HepG2 (cell line): ENCODE data around the gene RAB22A. TPM values are rescaled to one million over a fixed set of nuclear protein-coding genes. Genes with fewer than 3 reads are reported as not detected.

Source experiments
- ATAC-seq: fragments of 200-7000 bp; cut with Tn5 transposase; 3 replicates; pipeline ENCODE4 v1.9.1; 2020; ENCODE audit warnings: mild to moderate bottlenecking, moderate library complexity
- BruUV-seq: library from RNA; stranded (reverse); fragments of 400-500 nt; replicated peaks from 2 replicates; lab custom pipeline; 2021; lab: Mats Ljungman, UMichigan
- CTCF ChIA-PET: fragments of 300-600 bp; formaldehyde crosslinking; extraction: SDS; loops from one replicate; lab custom pipeline; 2021; ENCODE audit warnings: low total read pairs, inconsistent platforms, low intra/inter-chr PET ratio; lab: Yijun Ruan, JAX
- POLR2A ChIA-PET: fragments of 350-600 bp; sonication (Branson Sonifier 250); formaldehyde crosslinking; loops from one replicate; lab custom pipeline; 2020; ENCODE audit warnings: antibody characterized with exemption, inconsistent platforms; lab: Yijun Ruan, JAX
- DNase-seq: peaks from one replicate; pipeline ENCODE4 v3.0.0-alpha.2; 2015; ENCODE audit warnings: low spot score
- FAIRE-seq: peaks from 3 replicates; lab custom pipeline; 2011; peaks lifted over from hg19 to GRCh38; lab: Jason Lieb, UNC
- H2AFZ ChIP-seq: one replicate; pipeline ENCODE4 v1.6.1; 2011; ENCODE audit warnings: low read length, inconsistent platforms
- H3K27ac ChIP-seq: fragments of 300-600 bp; 3 replicates; pipeline ENCODE4 v1.8.0; 2011; ENCODE audit warnings: mixed run types, mild to moderate bottlenecking, mixed read lengths, low read length, inconsistent platforms; ENCODE audit not compliant: insufficient read depth; ENCODE audit errors: extremely low read length
- H3K27me3 ChIP-seq, 2 experiments: fragments of 200-600 bp in 1 of 2; 2 replicates in 1 of 2; 3 replicates in 1 of 2; pipeline versions ENCODE4 v1.6.0 to v1.8.0; 2011; ENCODE audit warnings: low read length in 2 of 2, mild to moderate bottlenecking in 2 of 2, moderate library complexity in 2 of 2, inconsistent platforms in 1 of 2; ENCODE audit not compliant: insufficient read depth in 2 of 2, control insufficient read depth in 1 of 2
- H3K36me3 ChIP-seq, 2 experiments: fragments of 200-600 bp in 1 of 2; replicated peaks in 1 of 2; 2 replicates in 1 of 2; 3 replicates in 1 of 2; pipeline versions ENCODE4 v1.5.1 to v1.8.0; 2011; ENCODE audit warnings: low read length in 2 of 2, inconsistent platforms in 1 of 2; ENCODE audit not compliant: insufficient read depth in 2 of 2, control insufficient read depth in 1 of 2
- H3K4me1 ChIP-seq: 2 replicates; pipeline ENCODE4 v1.5.1; 2012; ENCODE audit warnings: low read length, inconsistent platforms; ENCODE audit not compliant: insufficient read depth
- H3K4me2 ChIP-seq: 2 replicates; pipeline ENCODE4 v1.6.0; 2011; ENCODE audit warnings: low read depth, low read length, inconsistent platforms
- H3K4me3 ChIP-seq, 3 experiments: fragments of 200-600 bp in 1 of 3; sonication (generic), shearing (Covaris generic) in 1 of 3; replicated peaks in 1 of 3; 2 replicates each; pipeline ENCODE4 v1.5.1; 2011 to 2016; ENCODE audit warnings: low read length in 3 of 3, inconsistent platforms in 2 of 3, low read depth in 2 of 3, mild to moderate bottlenecking in 2 of 3, control low read depth in 1 of 3, mixed read lengths in 1 of 3; ENCODE audit not compliant: insufficient read depth in 1 of 3
- H3K79me2 ChIP-seq: one replicate; pipeline ENCODE4 v1.6.1; 2011; ENCODE audit warnings: low read length, inconsistent platforms; ENCODE audit not compliant: insufficient read depth
- H3K9ac ChIP-seq: 2 replicates; pipeline ENCODE4 v1.6.0; 2011; ENCODE audit warnings: mild to moderate bottlenecking, low read depth, low read length, inconsistent platforms; ENCODE audit not compliant: insufficient read depth
- H3K9me3 ChIP-seq: 2 replicates; pipeline ENCODE4 v1.5.1; 2012; ENCODE audit warnings: mild to moderate bottlenecking, low read length
- H4K20me1 ChIP-seq: 2 replicates; pipeline ENCODE4 v1.6.0; 2011; ENCODE audit warnings: inconsistent platforms, mild to moderate bottlenecking, low read length, moderate library complexity; ENCODE audit not compliant: insufficient read depth
- ERF ChIP-seq: IDR thresholded peaks from 2 replicates; pipeline ENCODE4 v1.6.1; 2018; ENCODE audit warnings: missing biosample characterization, missing genetic modification reagents
- FOXJ3 ChIP-seq: sonication (generic); formaldehyde crosslinking; IDR thresholded peaks from 2 replicates; pipeline ENCODE4 v1.4.0; 2020; ENCODE audit warnings: missing genetic modification reagents, mild to moderate bottlenecking, borderline replicate concordance
- KMT2B ChIP-seq: IDR thresholded peaks from 2 replicates; pipeline ENCODE4 v1.6.1; 2016; ENCODE audit warnings: missing genetic modification reagents, missing compliant biosample characterization
- NKX3-1 ChIP-seq: sonication (generic); formaldehyde crosslinking; IDR thresholded peaks from 2 replicates; pipeline ENCODE4 v1.5.0; 2020; ENCODE audit warnings: missing genetic modification reagents
- POLR2G ChIP-seq: fragments of 200-400 bp; formaldehyde crosslinking; IDR thresholded peaks from 2 replicates; pipeline ENCODE4 v1.6.1; 2018; ENCODE audit warnings: mild to moderate bottlenecking, low read depth, low read length, moderate library complexity
- SALL1 ChIP-seq: sonication (generic); formaldehyde crosslinking; IDR thresholded peaks from 2 replicates; pipeline ENCODE4 v1.8.0; 2022; ENCODE audit warnings: mild to moderate bottlenecking, missing genetic modification reagents
- ZBTB39 ChIP-seq: sonication (generic); formaldehyde crosslinking; IDR thresholded peaks from 2 replicates; pipeline ENCODE4 v1.5.0; 2020; ENCODE audit warnings: missing genetic modification reagents
- ZNF281 ChIP-seq: sonication (generic); formaldehyde crosslinking; IDR thresholded peaks from 2 replicates; pipeline ENCODE4 v1.4.0; 2020; ENCODE audit warnings: missing genetic modification reagents, borderline replicate concordance
- ZNF343 ChIP-seq: sonication (generic); formaldehyde crosslinking; IDR thresholded peaks from 2 replicates; pipeline ENCODE4 v1.4.0; 2020; ENCODE audit warnings: mild to moderate bottlenecking, missing genetic modification reagents
- ZNF510 ChIP-seq: sonication (generic); formaldehyde crosslinking; IDR thresholded peaks from 2 replicates; pipeline ENCODE4 v1.4.0; 2020; ENCODE audit warnings: low read depth, mild to moderate bottlenecking, missing genetic modification reagents
- WGBS: methylation state at CpG from one replicate; pipeline ENCODE4 v1.1.6; 2017; ENCODE audit warnings: low lambda C conversion rate; 5-methylcytosine and 5-hydroxymethylcytosine counted together
- in situ Hi-C: cut with HindIII; loops from 2 replicates; pipeline ENCODE4 v1.10.0; 2017; ENCODE audit warnings: low pct_unique_long_range_greater_than_20kb; ENCODE audit not compliant: extremely low pct_ligation_motif_present
- intact Hi-C: fragments of 100-400 bp; cut with micrococcal nuclease; formaldehyde crosslinking; loops from one replicate; pipeline ENCODE4 v1.10.0; 2022; ENCODE audit not compliant: unreplicated experiment
- polyA plus RNA-seq, 8 experiments: library from polyadenylated mRNA; depleted of rRNA in 3 of 8; stranded (reverse) in 7 of 8; unstranded in 1 of 8; fragments of >200 nt; fragmentation: Illumina TruSeq in 4 of 8; extraction: Trizol in 4 of 8; gene quantifications; 2 replicates each; pipeline versions ENCODE4 v1.2.1 to v1.2.3, GENCODE V29; 2011 to 2016; ENCODE audit warnings: low read depth in 4 of 8, missing spikeins in 1 of 8, mixed read lengths in 1 of 8; ENCODE audit not compliant: insufficient read depth in 1 of 8
- total RNA-seq, 5 experiments: library from RNA; depleted of rRNA; stranded (reverse); fragments of >200 nt; fragmentation: Illumina TruSeq; extraction: Trizol; gene quantifications; 2 replicates each; pipeline ENCODE4 v1.2.3, GENCODE V29; 2016; ENCODE audit warnings: low read depth in 1 of 5
- TF ChIP-seq, protein P1 (sequence below): sonication (generic); formaldehyde crosslinking; IDR thresholded peaks from 2 replicates; pipeline ENCODE4 v1.4.0; 2020; ENCODE audit warnings: mild to moderate bottlenecking, missing genetic modification reagents
- TF ChIP-seq, protein P2 (sequence below): sonication (generic); formaldehyde crosslinking; conservative IDR thresholded peaks from 2 replicates; pipeline ENCODE4 v1.8.1; 2023; ENCODE audit warnings: missing genetic modification reagents

Gene RAB22A
- total and polyA plus RNA-seq, 2 of the 13 experiments (the other 11 are each of a cell fraction or from before 2014, with no cell fraction given) = 10.7 to 11.2 TPM

DNA sequence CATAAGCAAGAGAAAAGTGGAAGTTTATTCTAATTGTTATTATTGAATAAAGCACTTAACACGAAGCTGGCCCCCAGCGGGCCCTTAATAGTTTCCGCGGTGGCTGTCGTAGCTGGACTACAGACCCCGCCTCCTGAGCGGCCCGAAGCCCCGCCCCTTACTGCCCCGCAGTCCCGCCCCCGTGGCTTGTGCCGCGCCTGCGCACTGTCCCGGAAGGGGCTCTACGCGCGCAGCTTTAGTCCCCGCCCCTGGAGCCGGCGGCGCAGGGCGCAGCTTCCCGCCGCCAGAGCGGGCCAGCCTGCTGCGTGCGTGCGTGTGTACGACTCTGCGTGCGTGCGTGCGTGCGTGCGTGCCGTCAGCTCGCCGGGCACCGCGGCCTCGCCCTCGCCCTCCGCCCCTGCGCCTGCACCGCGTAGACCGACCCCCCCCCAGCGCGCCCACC, 79.4 kb downstream of the RAB22A start, which contains the start of gene VAPB (continued):
- no peak for TF ChIP-seq ZNF510 (CRISPR knock-in tag)
- no peak for TF ChIP-seq FOXJ3 (CRISPR knock-in tag)
- TF ChIP-seq KMT2B = 0 out of 2 replicates have a peak, but pooled peaks have one; percentile 59
- TF ChIP-seq ZNF343 (CRISPR knock-in tag) = peak; percentile 68; the same call in 1 of the 2 replicates

GRCh38 chr20:58389324-58389967, 79.9 kb downstream of the RAB22A start:
- peaks cover 52% of the 10 kb centered on the region for H3K79me2 ChIP-seq
- ChIA-PET POLR2A (interaction anchor here (0.7 to 1.5 kb wide), 24 partner anchors 9 to 828 kb away, joined by 3 to 11 read pairs (median 4); partner anchors contain the start of genes ATP5F1E, PCK1 and STX16), CTCF (no interaction called here)
- peak overlapping the region; percentile 85 for H3K27ac ChIP-seq
- H3K4me2 ChIP-seq = peak overlapping the region; percentile 98
- intact Hi-C loops (loop anchor here (1.0 to 5.0 kb wide), 4 partner anchors 19 to 142 kb away; partner anchors contain the start of gene RAB22A), in situ Hi-C loops (no loop called here)
- peaks cover 4 to 16% of the 10 kb centered on the region in 2 experiments; a peak in 4 of 5 replicates for H3K36me3 ChIP-seq
- 2% methylated on average over 6 of the region's 56 CpGs for WGBS
- DNase-seq (peak; percentile 26), ATAC-seq (peak; percentile 68), FAIRE-seq (no peak)
- no peaks in the 10 kb centered on the region for H3K27me3 ChIP-seq
- H3K4me1 ChIP-seq = peaks cover 48% of the 10 kb centered on the region
- H3K4me3 ChIP-seq = peak overlapping the region; percentile 77 to 95 (median 88)
- no peak overlapping the region for H2AFZ ChIP-seq
- no TSS peak for BruUV-seq
- 0 out of 2 replicates have a peak, but pooled peaks cover 10% of the 10 kb centered on the region for H4K20me1 ChIP-seq
- H3K9ac ChIP-seq = peak overlapping the region; percentile 95
- no peaks in the 10 kb centered on the region for H3K9me3 ChIP-seq
- TF ChIP-seq, protein P1, sequence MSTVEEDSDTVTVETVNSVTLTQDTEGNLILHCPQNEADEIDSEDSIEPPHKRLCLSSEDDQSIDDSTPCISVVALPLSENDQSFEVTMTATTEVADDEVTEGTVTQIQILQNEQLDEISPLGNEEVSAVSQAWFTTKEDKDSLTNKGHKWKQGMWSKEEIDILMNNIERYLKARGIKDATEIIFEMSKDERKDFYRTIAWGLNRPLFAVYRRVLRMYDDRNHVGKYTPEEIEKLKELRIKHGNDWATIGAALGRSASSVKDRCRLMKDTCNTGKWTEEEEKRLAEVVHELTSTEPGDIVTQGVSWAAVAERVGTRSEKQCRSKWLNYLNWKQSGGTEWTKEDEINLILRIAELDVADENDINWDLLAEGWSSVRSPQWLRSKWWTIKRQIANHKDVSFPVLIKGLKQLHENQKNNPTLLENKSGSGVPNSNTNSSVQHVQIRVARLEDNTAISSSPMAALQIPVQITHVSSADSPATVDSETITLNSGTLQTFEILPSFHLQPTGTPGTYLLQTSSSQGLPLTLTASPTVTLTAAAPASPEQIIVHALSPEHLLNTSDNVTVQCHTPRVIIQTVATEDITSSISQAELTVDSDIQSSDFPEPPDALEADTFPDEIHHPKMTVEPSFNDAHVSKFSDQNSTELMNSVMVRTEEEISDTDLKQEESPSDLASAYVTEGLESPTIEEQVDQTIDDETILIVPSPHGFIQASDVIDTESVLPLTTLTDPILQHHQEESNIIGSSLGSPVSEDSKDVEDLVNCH (CRISPR knock-in tag) = no peak
- TF ChIP-seq ZNF281 (CRISPR knock-in tag) (no peak), SALL1 (CRISPR knock-in tag) (peak; percentile 44), ZBTB39 (no peak), POLR2G (peak; percentile 68), ERF (CRISPR knock-in tag) (0 out of 2 replicates have a peak, but pooled peaks have one; percentile 5), NKX3-1 (CRISPR knock-in tag) (peak; percentile 23; the same call in 1 of the 2 replicates)
- TF ChIP-seq, protein P2, sequence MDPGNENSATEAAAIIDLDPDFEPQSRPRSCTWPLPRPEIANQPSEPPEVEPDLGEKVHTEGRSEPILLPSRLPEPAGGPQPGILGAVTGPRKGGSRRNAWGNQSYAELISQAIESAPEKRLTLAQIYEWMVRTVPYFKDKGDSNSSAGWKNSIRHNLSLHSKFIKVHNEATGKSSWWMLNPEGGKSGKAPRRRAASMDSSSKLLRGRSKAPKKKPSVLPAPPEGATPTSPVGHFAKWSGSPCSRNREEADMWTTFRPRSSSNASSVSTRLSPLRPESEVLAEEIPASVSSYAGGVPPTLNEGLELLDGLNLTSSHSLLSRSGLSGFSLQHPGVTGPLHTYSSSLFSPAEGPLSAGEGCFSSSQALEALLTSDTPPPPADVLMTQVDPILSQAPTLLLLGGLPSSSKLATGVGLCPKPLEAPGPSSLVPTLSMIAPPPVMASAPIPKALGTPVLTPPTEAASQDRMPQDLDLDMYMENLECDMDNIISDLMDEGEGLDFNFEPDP = 0 out of 2 replicates have a peak, but pooled peaks have one; percentile 95
